HepG2 (cell line): Measurements from ENCODE around the gene ZNF77. TPM values are rescaled to one million over a fixed set of nuclear protein-coding genes. Genes with fewer than 3 reads are reported as not detected.

ENCODE experiments used
- BRD4 ChIP-seq: sonication (generic); formaldehyde crosslinking; IDR thresholded peaks from 2 replicates; pipeline ENCODE4 v1.4.0; 2020; ENCODE audit warnings: missing genetic modification reagents
- GABPB1 ChIP-seq: IDR thresholded peaks from 2 replicates; pipeline ENCODE4 v1.6.1; 2016; ENCODE audit warnings: mild to moderate bottlenecking, missing genetic modification reagents, moderate library complexity, missing compliant biosample characterization
- MEF2D ChIP-seq: sonication (generic); formaldehyde crosslinking; IDR thresholded peaks from 2 replicates; pipeline ENCODE4 v1.5.1; 2020; ENCODE audit warnings: mild to moderate bottlenecking, missing genetic modification reagents
- PLRG1 ChIP-seq: fragments of 450-650 bp; conservative IDR thresholded peaks from 2 replicates; pipeline ENCODE4 v1.6.1; 2016
- TIGD3 ChIP-seq: sonication (generic); formaldehyde crosslinking; IDR thresholded peaks from 2 replicates; pipeline ENCODE4 v1.5.1; 2020; ENCODE audit warnings: mild to moderate bottlenecking, missing genetic modification reagents, borderline replicate concordance
- ZBTB40 ChIP-seq, 2 experiments: fragments of 450-650 bp in 1 of 2; sonication (generic) in 1 of 2; formaldehyde crosslinking in 1 of 2; IDR thresholded peaks; 2 replicates each; pipeline versions ENCODE4 v1.6.1 to v1.8.0; 2016 to 2022; ENCODE audit warnings: antibody characterized with exemption in 1 of 2, mild to moderate bottlenecking in 1 of 2, missing genetic modification reagents in 1 of 2
- ZFP37 ChIP-seq: sonication (generic); formaldehyde crosslinking; IDR thresholded peaks from 2 replicates; pipeline ENCODE4 v1.4.0; 2020; ENCODE audit warnings: missing genetic modification reagents, borderline replicate concordance
- ZNF451 ChIP-seq: sonication (generic); formaldehyde crosslinking; IDR thresholded peaks from 2 replicates; pipeline ENCODE4 v1.5.0; 2020; ENCODE audit warnings: mild to moderate bottlenecking, missing genetic modification reagents
- ZNF503 ChIP-seq: sonication (generic); formaldehyde crosslinking; IDR thresholded peaks from 2 replicates; pipeline ENCODE4 v1.4.0; 2020; ENCODE audit warnings: missing genetic modification reagents
- ZNF543 ChIP-seq: sonication (generic); formaldehyde crosslinking; IDR thresholded peaks from 2 replicates; pipeline ENCODE4 v1.4.0; 2020; ENCODE audit warnings: mild to moderate bottlenecking, missing genetic modification reagents
- ZNF546 ChIP-seq: sonication (generic); formaldehyde crosslinking; conservative IDR thresholded peaks from 2 replicates; pipeline ENCODE4 v1.8.1; 2023; ENCODE audit warnings: mild to moderate bottlenecking, missing genetic modification reagents
- ZNF574 ChIP-seq: sonication (generic); formaldehyde crosslinking; IDR thresholded peaks from 2 replicates; pipeline ENCODE4 v1.4.0; 2020; ENCODE audit warnings: missing genetic modification reagents
- ZNF841 ChIP-seq: sonication (generic); formaldehyde crosslinking; IDR thresholded peaks from 2 replicates; pipeline ENCODE4 v1.8.1; 2023; ENCODE audit warnings: missing genetic modification reagents, borderline replicate concordance
- polyA plus RNA-seq, 8 experiments: library from polyadenylated mRNA; depleted of rRNA in 3 of 8; stranded (reverse) in 7 of 8; unstranded in 1 of 8; fragments of >200 nt; fragmentation: Illumina TruSeq in 4 of 8; extraction: Trizol in 4 of 8; gene quantifications; 2 replicates each; pipeline versions ENCODE4 v1.2.1 to v1.2.3, GENCODE V29; 2011 to 2016; ENCODE audit warnings: low read depth in 4 of 8, missing spikeins in 1 of 8, mixed read lengths in 1 of 8; ENCODE audit not compliant: insufficient read depth in 1 of 8
- total RNA-seq, 5 experiments: library from RNA; depleted of rRNA; stranded (reverse); fragments of >200 nt; fragmentation: Illumina TruSeq; extraction: Trizol; gene quantifications; 2 replicates each; pipeline ENCODE4 v1.2.3, GENCODE V29; 2016; ENCODE audit warnings: low read depth in 1 of 5

ZNF77 gene
- total and polyA plus RNA-seq, 2 of the 13 experiments (the other 11 are each of a cell fraction or from before 2014, with no cell fraction given): 7.1 to 11.5 TPM

GRCh38 chr19:2944775-2945574 lies at the start of gene ZNF77 (continued):
- TF ChIP-seq TIGD3 (CRISPR knock-in tag): no peak
- no peak for TF ChIP-seq ZNF451 (CRISPR knock-in tag)
- no peak for TF ChIP-seq BRD4 (CRISPR knock-in tag)
- TF ChIP-seq GABPB1 (CRISPR knock-in tag): peak; percentile 69
- peak; percentile 65; the same call in 1 of the 2 replicates for TF ChIP-seq ZNF546
- TF ChIP-seq PLRG1: no peak
- TF ChIP-seq MEF2D: no peak; the same call in 1 of the 2 replicates
- no peak for TF ChIP-seq ZBTB40 (IDR thresholded peaks at IDR 0.05)
- TF ChIP-seq ZBTB40 (CRISPR knock-in tag; IDR thresholded peaks at IDR 0.05): no peak
- TF ChIP-seq ZNF543 (CRISPR knock-in tag): peak; percentile 75; the same call in 1 of the 2 replicates
- no peak for TF ChIP-seq ZFP37 (CRISPR knock-in tag)
- TF ChIP-seq ZNF574 (CRISPR knock-in tag): peak; percentile 71
- no peak; the same call in 1 of the 2 replicates for TF ChIP-seq ZNF503 (CRISPR knock-in tag)
- no peak for TF ChIP-seq ZNF841 (CRISPR knock-in tag)
